ENCODE results near the gene KCND3.

KCND3 gene

DNA sequence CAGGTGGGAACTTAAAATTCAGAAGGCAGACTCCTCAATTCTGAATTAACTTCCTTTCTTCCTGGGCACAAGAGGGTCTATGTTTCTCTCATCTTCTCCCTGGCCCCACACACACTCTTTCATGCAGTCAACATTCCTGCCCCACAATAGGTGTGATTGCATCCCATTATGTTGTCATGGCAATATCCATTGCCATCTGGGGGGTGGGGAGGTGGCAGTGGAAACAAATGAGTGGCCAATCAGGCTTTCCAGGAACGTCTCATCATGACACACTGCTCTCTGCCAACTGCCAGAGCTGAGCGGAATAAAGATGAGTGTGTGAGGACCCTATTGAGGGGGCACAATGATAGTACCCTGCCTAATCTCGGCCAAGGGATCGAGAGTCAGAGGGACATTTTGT is 80.4 kb downstream of the KCND3 start:
- no peak for DNase-seq

DNA sequence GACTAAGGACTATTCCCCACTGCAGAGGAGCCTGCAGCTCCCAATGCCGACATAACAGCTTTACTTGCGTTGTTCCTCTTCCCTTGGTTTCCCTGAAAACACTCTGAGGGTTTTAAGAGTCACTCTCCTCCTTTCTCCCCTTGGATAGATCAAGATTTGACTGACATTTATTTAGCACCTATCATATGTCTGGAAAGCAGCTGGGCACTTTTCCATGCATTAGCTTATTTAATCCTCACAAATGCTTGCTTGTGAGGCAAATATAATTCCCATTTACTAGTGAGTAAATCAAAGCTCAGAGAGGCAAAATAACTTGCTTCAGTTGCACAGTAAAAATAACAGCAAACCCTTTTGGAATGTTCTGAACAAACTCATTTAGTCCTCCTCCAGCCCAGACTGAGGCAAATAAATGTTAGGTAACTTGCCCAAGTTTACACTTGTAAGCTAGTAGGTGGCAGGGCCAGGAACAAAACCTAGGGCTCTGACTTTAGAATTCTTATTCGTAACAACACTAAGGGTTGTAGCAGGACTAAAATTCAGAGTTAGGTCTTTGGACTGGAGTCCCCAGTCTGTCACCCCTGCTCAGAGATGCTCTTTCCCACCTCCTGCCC is 81.4 kb downstream of the KCND3 start:
- no peak for DNase-seq

DNA sequence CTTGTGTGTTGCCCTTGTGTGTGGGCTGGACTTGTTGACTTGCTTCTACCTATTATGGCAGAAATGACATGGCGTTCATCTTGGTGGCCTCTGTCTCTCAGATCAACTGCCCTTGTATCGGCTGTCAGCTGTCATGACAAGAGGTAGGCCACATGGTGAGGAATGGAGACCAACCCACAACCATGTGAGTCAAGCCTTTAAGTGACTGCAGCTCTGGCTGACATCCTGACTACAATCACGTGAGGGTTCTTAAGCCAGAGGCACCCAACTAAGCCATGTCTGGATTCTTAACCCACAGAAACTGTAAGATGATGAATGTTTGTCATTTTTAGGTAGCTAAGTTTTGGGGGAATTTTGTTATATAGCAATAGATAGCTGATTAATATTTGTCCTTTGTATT is 82.1 kb downstream of the KCND3 start:
- no peak for DNase-seq

DNA sequence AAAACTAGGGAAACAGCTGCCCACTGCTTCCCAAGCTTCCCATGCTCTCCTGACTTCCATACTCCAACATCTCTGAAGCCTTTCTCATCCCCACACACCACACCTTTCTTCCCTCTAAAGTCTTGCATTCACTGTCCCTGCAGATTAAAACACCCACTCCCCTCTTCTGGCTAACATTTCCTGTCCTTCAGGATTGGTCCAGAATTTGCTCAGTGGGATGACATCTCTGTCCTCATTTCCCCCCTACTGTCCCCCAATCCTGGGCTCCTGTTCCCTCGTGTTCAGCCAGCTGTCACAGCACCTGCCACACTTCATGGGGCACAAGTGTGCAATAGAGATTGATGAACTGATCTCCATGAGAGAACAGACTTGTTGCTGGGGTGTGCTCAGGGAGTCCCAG is 82.7 kb downstream of the KCND3 start:
- no peak for DNase-seq

DNA sequence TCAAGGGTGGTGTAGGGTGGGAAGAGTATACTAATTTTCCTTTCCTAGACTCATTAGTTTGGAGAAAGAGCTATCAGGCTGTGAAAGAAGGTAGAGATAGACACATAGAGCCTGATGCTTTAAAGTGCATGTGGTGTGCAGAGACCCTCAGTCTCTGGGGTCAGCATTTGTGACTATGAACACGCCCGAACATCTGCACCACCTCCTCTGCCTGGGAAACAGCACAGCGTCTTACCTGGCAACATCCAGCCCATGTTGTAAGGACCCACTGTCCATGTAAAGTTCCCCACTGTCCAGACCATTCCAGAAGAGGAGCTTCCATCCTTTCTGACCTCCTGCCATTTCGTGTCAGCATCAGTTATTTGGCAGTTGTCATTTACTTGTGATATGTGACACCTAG is 83.4 kb downstream of the KCND3 start:
- no peak for DNase-seq

DNA sequence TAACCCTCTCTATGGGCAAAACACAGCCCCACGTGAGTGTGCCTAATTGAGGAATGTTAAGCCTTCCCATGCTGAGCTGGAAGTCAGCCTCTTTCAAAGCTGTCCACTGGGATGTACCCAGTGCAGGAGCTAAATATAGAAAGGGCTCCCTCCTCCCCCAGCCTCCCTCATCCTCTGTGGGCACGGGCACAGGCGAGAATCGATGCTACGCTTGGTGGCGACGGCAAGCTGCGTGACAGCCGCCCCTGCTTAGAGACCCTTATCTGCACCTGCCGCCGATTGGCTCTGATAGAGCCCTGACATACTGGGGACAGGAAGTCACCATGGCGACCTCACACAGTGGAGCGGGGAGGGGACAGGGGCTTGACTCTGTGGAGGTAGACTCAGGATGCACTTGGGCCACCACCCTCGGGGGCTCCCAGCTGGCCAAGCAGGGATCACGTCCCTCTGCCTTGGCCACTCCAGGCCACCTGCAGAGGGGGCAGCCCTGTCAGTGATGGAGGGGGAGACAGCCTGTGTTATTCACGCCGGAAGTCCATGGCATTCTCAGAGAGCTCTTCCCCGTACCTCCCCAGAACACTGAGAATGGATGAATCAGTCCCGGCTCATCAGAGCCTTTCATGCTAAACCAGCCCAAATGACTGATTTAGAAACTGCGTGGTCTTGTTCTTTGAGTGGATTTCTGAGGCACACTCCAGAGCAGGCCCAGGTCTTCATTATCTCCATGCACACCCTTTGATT is 84.8 kb downstream of the KCND3 start:
- no peak for DNase-seq

DNA sequence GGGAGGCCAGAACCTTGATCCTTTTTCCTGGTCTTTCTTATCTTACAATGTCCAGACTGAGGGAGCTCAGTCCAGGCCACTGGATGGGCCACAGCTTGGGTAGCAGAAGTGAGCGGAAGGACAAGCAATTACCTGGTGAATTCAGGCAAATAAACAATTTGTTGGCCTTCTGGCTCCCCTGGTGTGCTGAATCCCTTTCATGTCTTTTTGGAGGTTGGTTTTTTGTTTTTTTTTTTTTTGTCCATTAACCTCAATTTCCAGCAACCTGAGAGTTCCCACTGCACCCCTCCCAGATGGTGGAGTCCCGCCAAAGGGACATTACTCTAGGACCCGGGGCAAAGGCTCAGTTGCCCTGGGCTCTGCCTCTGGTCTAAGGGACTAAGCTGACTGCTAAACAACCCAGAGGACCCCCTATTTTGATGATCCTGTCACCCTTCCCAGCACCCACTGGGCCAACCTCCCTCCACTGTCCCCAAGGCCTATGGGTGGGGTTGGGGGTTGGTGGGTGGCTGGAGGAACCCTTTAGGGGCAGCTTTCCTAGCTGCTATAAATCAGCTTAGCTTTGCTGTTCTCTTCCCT is 85.5 kb downstream of the KCND3 start:
- no peak for DNase-seq

DNA sequence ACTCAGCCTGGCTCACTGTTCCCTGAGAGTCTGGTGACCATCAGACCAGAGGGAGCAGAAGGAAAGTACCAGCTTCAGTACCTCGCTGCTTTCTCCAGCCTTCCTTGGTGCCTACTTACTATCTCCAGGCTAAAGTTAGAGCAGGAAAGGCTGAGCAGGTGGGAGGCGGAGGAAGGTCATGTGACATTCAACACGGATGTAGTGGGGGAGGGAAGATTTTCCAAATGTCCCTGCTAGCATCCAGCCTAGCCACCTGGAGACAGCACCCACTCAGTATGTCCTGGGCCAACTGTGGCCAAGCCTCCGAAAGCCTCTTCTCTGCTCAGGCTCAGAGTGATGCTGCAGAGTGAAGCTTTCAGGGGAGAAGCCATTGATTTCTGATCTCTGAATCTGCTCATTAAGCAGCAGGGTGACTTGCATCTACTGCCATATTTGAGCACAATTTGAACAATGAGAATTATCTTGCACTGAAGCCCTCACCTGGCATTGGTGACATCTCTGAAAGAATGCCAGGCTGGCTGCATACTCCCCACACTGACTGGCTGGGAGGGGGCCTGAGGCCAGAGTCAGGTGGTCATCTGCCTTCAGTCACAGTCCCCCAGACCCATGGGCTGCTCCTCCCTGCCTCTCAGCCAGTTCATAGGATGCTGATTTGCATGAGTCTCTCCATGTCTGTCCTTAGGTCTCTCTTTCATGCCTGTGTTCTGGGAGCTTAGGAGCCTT is 86.2 kb downstream of the KCND3 start:
- no peak for DNase-seq

DNA sequence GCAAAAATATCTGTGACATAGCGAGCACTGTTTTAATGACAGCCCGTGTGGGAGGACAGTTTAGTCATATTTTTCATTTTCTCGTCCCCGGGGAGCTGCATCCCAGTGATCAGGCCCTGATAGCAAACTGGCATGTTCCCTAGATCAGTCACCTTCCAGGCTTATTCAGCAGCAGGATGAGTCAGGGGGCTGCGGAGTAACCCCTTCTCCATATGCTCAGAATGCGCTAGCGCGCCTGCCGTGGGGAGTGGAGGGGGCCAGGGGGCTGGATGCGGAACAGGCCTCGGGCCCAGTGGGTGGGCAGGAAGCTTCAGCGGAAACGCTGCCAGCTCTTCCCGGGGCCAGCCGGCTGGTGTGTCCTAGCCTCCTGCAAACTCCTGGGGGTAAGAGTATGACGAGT is 94.0 kb downstream of the KCND3 start:
- DNase-seq, result no peak

DNA sequence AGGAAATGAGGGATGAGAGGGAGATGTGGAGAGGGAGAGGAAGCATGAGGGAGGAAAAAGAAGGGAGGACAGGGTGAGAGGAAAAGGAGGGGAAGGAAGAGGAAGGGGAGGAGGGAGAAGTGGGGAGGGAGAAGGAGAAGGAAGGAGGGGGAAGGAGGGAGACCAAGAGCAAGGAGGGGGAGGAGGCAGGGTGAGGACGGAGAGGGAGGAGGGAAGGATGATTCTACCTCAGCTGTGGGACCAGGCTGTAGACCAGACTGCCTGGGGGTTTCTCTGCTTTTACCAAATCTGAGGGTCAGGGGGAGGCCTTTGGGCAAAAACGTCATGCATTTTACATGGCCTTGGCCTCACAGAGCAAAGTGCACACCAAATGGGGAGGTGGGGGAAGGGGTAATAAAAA is 94.5 kb downstream of the KCND3 start:
- DNase-seq, result no peak

DNA sequence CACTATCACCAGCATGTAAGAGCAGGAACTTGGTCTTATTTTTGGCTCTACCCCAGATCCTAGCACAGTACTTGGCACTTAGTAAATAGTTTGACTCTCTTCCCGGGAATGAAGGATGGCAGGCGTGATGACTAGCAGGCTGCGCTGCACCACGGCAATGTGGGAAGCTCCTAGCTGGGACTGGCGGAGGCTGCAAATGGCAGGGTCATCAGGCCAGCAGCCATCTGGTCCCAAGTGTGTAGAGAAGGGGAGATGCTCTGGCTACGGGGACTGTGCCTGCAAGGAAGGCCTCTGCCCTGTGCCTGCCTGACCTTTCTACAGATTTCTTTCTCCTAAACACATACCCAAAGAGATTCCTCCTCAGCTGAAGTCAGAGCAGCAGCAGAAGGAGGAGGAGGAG is 95.0 kb downstream of the KCND3 start:
- no peak for DNase-seq

DNA sequence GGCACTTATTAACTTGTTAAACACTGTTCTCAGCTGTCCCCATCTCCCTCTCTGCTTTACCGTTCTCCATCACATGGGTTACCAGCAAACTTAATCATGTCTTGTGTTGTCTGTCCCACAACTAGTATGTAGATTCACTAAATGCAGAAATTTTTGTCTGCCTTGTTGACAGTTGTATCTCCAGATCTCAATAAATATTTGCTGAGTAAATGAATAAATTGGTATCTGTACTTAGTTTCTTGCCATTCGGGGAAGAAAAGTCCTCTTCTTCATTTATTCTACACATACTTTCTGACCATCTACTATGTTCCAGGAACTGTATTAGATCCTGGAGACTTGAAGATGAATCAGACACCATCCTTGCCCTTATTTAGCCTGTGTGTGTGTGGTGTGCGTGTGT is 97.9 kb downstream of the KCND3 start:
- DNase-seq, result no peak

DNA sequence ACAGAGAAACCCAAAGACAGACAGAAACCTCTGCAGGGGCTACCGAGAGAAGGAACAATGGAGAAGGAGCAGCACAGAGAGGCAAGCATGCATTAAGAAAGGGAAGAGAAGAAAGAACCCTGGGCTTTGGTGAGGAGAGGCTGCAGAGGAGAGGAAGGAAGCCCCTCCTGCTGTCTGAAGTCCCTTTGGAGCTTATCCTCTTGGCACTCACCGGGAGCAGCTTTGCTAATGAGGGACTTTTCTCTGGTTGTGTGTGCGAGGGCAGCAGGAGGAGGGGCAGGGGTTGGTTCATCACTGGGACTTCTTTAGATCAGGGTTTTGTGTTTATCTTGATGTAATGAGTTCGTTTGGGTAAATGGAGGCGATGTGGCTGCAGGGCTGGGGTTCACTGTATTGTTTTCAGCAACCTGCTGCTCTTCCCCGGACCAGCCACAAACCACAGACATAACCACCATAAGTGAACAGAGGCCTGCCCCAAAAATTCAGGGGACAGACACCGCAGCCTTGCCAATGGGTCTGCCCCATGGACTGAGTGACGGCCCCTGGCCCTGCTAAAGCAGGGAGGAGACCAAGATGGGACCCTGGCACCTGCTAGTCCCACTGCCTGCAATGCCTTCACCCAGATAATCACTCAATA is 100.6 kb downstream of the KCND3 start:
- no peak for DNase-seq

DNA sequence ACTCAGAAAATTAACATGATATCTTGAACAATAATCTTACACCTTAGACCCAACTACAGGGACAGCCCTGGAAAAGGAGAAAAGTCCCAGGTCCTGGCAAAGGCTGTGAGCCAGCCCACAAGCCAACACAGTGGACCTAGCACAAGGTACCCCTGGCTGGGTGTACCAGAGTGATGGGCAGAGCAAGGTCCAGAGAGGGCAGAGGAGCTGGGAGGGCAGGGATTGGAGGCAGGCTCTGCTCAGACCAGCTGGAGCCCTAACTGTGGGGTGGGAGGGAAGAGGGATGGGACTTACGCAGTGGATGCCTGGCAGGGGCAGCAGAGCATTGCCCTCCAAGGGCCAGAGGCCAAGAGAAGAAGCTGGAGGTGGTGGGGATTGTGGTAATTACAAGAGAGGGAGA is 101.6 kb downstream of the KCND3 start:
- DNase-seq, result no peak

DNA sequence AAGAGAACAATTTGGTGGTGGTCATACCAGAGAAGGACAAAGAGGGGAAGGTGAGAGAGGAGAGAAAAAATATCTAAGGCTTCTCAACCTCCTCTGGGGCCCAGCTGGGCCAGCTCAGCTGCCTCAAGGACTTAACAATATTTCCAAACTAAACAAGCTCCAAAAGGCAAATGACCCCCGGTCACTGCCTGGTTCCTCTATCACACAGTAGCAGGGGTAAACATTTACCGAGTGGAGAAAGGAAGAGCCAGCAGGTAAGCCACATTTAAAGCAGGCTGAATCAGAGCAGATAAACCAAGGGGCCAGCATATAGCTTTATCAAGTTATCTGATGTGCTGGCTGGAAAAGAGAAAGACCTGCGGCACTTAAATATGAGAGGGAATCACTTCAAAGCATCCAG is 102.1 kb downstream of the KCND3 start:
- no peak for DNase-seq

DNA sequence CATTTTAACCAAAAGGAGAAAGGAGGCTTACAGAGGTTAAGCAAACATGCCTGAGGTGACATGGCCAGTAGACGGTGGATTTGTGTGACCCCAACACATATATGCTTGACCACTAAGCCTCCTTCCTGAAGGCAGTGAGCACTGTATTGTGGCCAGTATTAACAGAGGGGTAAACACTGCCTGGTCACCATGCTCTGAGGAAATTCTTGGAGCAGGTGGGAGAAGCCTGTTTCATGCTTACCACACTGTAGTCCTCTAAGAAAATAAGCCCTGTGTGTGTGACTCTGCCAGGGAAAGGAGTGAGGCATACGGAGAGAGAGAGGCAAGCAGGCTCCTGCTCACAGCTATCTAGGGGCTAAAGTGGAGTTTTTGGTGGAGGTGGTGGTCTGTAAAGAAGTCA is 102.7 kb downstream of the KCND3 start:
- DNase-seq, result no peak

DNA sequence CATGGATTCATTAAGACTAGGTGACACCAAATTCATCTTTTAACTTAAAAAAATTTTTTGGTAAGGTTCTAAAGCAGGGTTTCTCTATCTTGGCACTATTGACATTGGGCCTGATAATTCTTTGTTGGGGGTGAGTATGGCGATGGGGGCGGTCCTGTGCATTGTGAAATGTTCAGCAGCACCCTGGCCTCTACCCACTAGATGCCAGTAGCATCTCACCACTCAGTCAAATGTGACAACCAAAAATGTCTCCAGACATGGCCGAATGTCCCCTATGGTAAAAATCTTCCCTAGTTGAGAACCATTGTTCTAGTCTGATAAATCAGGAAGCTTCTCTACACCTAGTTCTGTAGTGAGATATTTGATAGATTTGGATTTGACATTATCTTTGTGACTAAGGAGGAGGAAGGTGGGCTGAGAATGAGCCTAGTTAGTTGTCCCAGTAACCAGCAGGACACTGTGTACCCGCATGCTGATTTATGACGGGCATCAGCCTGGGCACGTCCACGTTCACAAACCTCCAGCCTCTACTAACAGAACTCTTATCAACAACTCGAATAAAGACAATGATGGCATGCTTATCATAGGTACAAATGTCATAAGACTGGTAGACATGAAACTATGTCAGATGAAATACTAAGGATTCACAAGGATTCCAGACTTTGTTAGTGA is 104.6 kb downstream of the KCND3 start:
- no peak for DNase-seq

DNA sequence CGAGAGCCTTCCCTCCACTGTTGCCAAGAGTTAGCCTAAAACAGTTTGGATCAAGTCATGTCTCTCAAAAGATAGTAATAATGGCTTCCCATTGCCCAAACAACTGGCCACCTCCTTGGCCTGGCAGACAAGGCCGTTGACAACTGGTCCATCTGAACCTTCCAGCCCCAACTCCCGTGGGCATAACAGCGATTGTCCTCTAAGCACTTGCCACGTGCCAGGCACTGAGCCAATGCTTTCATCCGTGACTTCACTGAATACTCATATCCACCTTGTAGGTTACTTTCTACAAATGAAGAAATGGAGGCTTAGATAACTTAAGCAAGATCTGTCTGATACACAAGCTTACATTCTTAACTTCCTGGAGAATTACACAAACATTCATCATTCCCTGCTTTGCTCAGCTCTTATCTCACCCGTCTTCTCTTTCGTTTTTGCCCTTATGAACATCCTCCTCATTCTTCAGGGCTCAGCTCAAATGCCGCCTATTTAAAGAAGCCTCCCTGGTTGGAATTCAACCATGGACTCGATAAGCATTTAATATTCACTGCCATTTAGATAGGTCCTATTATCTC is 106.4 kb downstream of the KCND3 start:
- DNase-seq, result no peak

DNA sequence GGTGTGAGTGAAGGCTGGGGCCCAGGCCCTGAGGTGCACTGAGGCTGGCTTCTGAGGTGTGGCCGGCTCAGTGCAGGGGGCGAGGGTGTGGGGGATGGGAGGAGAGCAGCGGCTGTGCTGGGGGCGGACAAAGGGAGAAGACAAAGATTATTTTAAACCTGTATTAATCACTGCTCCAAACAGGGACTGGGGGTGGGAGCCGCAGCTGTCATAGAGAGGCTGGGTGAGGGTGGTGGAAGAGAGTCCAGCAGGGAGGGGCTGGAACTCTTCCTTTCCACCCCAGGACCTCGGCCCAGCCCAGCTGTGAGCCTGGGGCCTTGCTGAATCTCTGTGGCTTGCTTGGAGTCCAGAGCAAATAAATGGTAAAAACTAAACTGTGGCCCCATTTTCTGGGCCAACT is 106.9 kb downstream of the KCND3 start:
- no peak for DNase-seq

DNA sequence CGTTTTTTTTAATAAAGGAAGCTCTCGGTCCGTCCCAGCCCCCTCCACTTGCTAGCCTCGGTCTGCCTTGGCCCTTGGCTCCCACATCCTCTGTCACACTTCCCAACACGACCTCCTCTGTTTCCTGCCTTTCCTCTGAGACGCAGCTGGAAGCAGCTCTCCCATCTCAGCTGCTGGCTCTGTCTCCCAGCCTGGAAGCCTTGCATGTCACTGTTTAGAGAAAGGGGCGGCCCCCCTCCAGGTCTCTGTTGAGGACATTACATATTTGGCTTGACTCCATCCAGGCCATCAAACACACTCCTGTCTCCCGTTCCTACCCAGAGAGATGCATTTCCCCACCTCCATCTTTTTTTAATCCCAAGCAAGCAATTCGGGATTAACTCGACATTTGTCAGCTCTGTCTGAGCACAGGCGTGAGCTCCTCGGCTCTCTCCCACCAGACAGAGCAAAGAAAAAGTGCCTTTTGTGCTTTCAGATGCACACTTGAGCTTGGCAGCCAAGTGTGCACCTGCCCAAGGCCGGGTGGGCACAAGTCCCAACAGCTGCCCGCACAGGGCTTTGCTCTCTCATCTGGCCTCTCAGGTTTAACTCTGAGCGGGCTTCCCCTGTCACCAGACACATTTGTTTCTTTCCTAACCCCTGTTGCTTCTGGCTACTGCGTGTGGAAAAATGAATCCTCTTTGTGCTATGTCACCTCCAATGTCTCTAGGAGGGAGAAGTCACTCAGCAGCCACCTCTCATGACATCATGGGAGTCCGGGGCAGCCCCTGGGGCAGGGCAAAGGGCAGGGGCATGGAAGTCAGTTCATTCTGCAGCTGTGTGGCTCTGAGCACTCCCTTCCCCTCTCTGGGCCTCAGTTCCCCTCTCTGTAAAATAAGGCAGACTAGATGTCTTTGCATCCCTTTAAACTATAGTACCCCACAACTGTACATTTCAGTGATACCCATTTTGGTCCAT is 108.3 kb downstream of the KCND3 start:
- DNase-seq, result no peak

DNA sequence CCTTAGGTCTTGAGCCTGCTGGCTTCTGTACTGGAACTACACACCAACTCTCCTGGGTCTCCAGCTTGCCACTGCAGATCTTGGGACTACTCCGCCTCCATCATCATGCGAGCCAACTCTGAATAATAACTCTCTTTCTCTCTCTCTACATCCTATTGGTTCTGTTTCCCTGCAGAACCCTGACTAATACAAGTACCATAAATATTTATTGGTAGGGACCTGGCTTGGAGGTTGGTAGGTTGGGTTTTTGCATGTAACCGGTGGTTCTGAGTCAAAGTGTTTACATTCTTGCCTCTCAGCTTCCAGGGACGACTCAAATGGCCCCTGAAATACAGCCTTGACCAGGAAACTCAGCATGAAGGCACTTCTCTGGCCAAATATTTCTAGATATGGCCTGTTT is 110.4 kb downstream of the KCND3 start:
- no peak for DNase-seq

Data from activated effector memory CD4-positive, alpha-beta T cell treated with Interleukin-2 at 50 U/mL for 16 hours (primary cell).